Peyer's patch (tissue), 4 donors: ENCODE measurements around the gene TSC22D3. TPM values are rescaled to one million over a fixed set of nuclear protein-coding genes. Genes with fewer than 3 reads are reported as not detected.

Experiments used
- DNase-seq, 3 donors: peaks; one replicate each; pipeline ENCODE4 v3.0.0-alpha.2; 2017 to 2019
- H3K27ac ChIP-seq, 4 donors: fragments of 200-600 bp; sonication (generic); one replicate each; pipeline ENCODE4 v1.5.1; 2016 to 2019
- H3K27me3 ChIP-seq, 2 donors: fragments of 200-600 bp; sonication (generic); one replicate each; pipeline ENCODE4 v1.5.1; 2019
- H3K36me3 ChIP-seq, 3 donors: fragments of 200-600 bp; sonication (generic); one replicate each; pipeline ENCODE4 v1.5.1; 2016 to 2019
- H3K4me1 ChIP-seq, 4 donors: fragments of 200-600 bp; sonication (generic); one replicate each; pipeline ENCODE4 v1.5.1; 2016 to 2019
- H3K4me3 ChIP-seq, 4 donors: fragments of 200-600 bp; sonication (generic); 1 replicate in 3 of 4; 2 replicates in 1 of 4; pipeline ENCODE4 v1.5.1; 2016 to 2019; ENCODE audit warnings: mild to moderate bottlenecking in 1 of 4
- H3K9me3 ChIP-seq, 4 donors: fragments of 200-600 bp; sonication (generic); one replicate each; pipeline ENCODE4 v1.5.1; 2016 to 2019; ENCODE audit warnings: mild to moderate bottlenecking in 1 of 4
- CTCF ChIP-seq, 6 experiments: fragments of 450-650 bp in 4 of 6; fragments of 200-600 bp in 2 of 6; sonication (generic) in 1 of 6; IDR thresholded peaks; one replicate each; pipeline ENCODE4 v1.5.1; 2017 to 2019; ENCODE audit warnings: antibody characterized with exemption in 6 of 6, mild to moderate bottlenecking in 3 of 6, moderate library complexity in 1 of 6
- POLR2A ChIP-seq, 2 donors: fragments of 450-650 bp; IDR thresholded peaks; one replicate each; pipeline ENCODE4 v1.5.1; 2017; ENCODE audit warnings: antibody characterized with exemption in 2 of 2, mild to moderate bottlenecking in 2 of 2, moderate library complexity in 2 of 2
- total RNA-seq, 4 donors: library from RNA; depleted of rRNA; stranded (reverse); fragments of >200 nt; gene quantifications; one replicate each; pipeline ENCODE4 v1.1.0, GENCODE V29; 2016

The TSC22D3 gene
- total RNA-seq, 4 donors from 2014 or later: 185 to 1,146 (median 313) TPM

DNA sequence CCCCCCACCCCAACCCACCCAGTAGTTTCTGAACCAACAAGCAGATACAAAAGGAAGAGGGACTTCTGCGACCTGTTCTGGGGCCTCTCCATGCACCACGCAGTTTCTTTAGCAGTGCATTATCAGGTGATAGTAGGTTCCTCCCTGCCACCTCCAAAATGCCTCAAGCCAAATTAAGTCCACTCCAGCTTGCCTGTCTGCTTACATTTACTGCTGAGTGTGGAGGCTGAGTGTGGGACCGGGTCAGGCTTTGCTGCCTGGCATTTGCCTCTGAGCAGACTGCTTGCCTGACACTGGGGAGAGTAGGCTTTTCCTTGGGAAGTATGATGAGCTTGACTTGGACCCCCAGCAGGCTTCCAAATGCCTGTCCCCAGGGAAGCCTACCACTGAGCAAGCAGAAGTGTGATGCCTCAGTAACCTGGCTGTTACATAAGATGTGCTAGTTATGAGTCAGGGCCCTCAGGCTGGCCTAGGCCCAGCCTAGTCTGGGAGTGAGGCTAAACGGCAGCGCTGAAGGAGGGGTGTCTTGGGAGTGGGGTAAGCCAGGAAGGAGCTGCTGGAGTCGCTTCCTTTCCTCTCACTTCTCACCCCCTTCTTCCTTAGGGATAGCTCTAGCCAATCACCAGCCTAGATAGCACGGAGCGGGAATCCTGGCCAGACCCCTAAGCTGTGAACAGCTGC, 9.0 kb downstream of the TSC22D3 start:
- TF ChIP-seq POLR2A (IDR thresholded peaks at IDR 0.05) (no peak), CTCF (IDR thresholded peaks at IDR 0.05) (no peak)
- H3K36me3 ChIP-seq: no peaks in the 10 kb centered on the region
- H3K4me3 ChIP-seq: no peak overlapping the region
- H3K4me1 ChIP-seq: no peaks in the 10 kb centered on the region
- no peaks in the 10 kb centered on the region for H3K27me3 ChIP-seq
- H3K9me3 ChIP-seq: no peaks in the 10 kb centered on the region
- H3K27ac ChIP-seq: no peak overlapping the region
- DNase-seq: no peak

DNA sequence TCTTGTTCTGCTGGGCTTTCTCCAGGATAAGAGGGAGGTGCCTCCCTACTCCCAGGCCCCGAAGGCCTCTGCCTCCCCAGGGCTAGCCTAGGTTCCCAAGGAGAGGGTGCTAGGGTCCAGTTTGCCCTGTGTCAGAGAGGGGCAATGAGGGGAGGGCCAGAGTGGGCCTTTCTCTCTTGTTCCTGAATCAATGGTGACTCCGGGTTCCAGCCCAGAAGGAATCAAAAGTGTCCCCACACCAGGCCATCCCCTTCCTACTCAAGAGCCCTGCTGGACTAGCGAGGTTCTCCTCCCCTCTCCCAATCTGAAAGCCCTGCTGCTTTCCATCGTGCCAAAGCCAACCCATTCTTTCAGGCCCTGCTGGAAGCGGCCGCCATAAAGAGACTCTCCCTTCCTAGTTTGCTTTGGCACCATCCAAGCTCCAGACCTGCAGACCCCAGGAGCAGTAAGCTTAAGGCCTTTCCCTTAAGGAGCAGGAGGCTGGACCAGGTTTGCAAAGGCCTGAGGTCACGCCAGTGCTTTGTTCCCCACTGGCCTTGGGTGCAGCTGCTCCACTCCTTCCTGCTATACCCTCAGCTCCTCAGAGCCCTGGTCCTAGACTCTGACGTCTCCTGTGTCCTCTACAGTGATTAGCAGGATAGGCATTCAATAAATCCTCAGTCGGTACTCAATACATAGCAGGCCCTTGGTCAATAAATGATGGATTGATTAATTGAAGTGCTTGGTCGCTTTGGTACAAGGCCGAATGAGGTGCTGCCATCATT, 10.6 kb downstream of the TSC22D3 start:
- Histone ChIP-seq H3K27me3 (no peaks in the 10 kb centered on the region), H3K4me1 (no peaks in the 10 kb centered on the region), H3K36me3 (no peaks in the 10 kb centered on the region), H3K27ac (no peak overlapping the region), H3K9me3 (no peaks in the 10 kb centered on the region), H3K4me3 (no peak overlapping the region)
- no peak for DNase-seq
- no peak for TF ChIP-seq CTCF (IDR thresholded peaks at IDR 0.05)
- TF ChIP-seq POLR2A (IDR thresholded peaks at IDR 0.05): no peak

- Histone ChIP-seq H3K27ac (no peak overlapping the region), H3K9me3 (no peaks in the 10 kb centered on the region), H3K4me3 (no peak overlapping the region), H3K4me1 (no peaks in the 10 kb centered on the region), H3K27me3 (no peaks in the 10 kb centered on the region), H3K36me3 (no peaks in the 10 kb centered on the region)
- TF ChIP-seq CTCF (IDR thresholded peaks at IDR 0.05) (no peak), POLR2A (IDR thresholded peaks at IDR 0.05) (no peak)
- DNase-seq: no peak
These were observed 11.9 kb downstream of the TSC22D3 start for GRCh38 chrX:107763647-107764046.

- no peaks in the 10 kb centered on the region for H3K27me3 ChIP-seq
- DNase-seq: no peak
- H3K9me3 ChIP-seq: no peaks in the 10 kb centered on the region
- no peaks in the 10 kb centered on the region for H3K36me3 ChIP-seq
- no peak for TF ChIP-seq CTCF (IDR thresholded peaks at IDR 0.05)
- no peak for TF ChIP-seq POLR2A (IDR thresholded peaks at IDR 0.05)
- H3K4me1 ChIP-seq: no peaks in the 10 kb centered on the region
- H3K27ac ChIP-seq: no peak overlapping the region
- no peak overlapping the region for H3K4me3 ChIP-seq
These were observed 15.1 kb downstream of the TSC22D3 start for GRCh38 chrX:107760304-107761077.

DNA sequence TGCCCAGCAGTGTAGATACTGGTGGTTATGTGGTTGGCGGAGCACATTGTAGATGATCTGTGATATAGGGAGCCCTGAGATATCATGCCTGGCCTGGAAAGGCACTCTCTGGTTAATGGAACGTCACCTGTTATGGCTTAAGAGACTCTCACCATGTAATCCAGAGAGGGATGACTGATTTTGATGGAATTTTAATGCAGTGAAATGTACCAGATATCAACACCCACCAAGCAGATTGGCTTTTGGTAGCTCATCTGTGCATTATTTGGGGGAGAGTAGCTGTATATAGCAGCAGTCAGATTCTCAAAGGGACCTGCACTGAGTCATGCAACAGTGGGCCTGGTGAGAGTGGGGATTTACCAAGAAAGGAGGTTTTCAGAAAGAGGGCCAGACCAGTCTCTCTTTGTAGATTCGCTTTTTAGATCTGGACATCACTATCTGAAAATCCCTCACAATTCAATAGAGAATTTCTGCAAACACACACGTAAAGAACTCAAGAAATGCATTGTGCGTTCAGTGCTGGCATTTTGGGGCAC, 17.3 kb downstream of the TSC22D3 start:
- no peaks in the 10 kb centered on the region for H3K4me1 ChIP-seq
- no peak overlapping the region for H3K4me3 ChIP-seq
- no peaks in the 10 kb centered on the region for H3K27me3 ChIP-seq
- no peak overlapping the region for H3K27ac ChIP-seq
- H3K9me3 ChIP-seq: no peaks in the 10 kb centered on the region
- no peak for DNase-seq
- TF ChIP-seq POLR2A (IDR thresholded peaks at IDR 0.05): no peak
- no peak for TF ChIP-seq CTCF (IDR thresholded peaks at IDR 0.05)
- H3K36me3 ChIP-seq: no peaks in the 10 kb centered on the region
